GM19468 (cell line): Measurements from ENCODE around the gene GGT5.
"Not testable (repeated sequence)": the region's sequence is repeated elsewhere in the genome, so short reads cannot be mapped to it uniquely, and the experiment has no call there.

Experiments
- ATAC-seq: cut with Tn5 transposase; IDR thresholded peaks from one replicate; pipeline ENCODE4 v1.9.1; 2021; ENCODE audit warnings: mild to moderate bottlenecking, moderate library complexity, moderate number of reproducible peaks; ENCODE audit not compliant: unreplicated experiment; ENCODE audit errors: extremely low read depth

The GGT5 gene, protein sequence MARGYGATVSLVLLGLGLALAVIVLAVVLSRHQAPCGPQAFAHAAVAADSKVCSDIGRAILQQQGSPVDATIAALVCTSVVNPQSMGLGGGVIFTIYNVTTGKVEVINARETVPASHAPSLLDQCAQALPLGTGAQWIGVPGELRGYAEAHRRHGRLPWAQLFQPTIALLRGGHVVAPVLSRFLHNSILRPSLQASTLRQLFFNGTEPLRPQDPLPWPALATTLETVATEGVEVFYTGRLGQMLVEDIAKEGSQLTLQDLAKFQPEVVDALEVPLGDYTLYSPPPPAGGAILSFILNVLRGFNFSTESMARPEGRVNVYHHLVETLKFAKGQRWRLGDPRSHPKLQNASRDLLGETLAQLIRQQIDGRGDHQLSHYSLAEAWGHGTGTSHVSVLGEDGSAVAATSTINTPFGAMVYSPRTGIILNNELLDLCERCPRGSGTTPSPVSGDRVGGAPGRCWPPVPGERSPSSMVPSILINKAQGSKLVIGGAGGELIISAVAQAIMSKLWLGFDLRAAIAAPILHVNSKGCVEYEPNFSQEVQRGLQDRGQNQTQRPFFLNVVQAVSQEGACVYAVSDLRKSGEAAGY

GRCh38 chr22:24245030-24245431 lies at the start of gene GGT5:
Gene GGT5, minus strand, starts transcription at chr22:24245082. Its CDS starts 357 bp downstream, at chr22:24244725.
- ATAC-seq, result not testable (repeated sequence)

DNA sequence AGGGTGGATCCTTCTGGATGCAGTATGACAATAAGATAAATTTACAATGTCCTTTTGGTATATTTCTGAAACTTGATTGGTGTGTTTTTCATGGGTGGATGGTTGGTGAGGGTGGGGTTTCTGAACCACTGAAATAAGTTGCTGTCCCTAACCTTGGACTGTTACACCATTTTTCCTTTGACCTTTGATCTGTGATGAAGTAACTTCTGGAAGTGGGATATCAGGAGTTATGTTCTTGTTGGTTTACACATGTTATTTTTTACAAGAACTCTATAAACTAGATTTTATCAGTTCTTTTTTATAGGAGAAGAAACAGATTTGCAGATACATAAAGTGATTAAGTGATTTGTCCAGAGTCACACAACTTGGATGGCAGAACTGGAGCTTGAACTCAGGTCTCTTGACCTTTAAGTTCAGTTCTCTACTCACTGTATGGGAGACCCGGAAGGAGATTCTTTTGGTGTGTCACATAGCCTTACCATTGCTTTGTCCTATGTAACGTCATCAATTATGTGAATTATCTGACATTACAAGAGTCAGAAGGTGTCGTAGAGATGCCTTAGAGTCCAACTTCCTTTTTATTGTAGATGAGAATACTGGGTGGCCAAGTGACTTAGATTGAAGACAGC lies 47.4 kb upstream of the GGT5 start:
- not testable (repeated sequence) for ATAC-seq

DNA sequence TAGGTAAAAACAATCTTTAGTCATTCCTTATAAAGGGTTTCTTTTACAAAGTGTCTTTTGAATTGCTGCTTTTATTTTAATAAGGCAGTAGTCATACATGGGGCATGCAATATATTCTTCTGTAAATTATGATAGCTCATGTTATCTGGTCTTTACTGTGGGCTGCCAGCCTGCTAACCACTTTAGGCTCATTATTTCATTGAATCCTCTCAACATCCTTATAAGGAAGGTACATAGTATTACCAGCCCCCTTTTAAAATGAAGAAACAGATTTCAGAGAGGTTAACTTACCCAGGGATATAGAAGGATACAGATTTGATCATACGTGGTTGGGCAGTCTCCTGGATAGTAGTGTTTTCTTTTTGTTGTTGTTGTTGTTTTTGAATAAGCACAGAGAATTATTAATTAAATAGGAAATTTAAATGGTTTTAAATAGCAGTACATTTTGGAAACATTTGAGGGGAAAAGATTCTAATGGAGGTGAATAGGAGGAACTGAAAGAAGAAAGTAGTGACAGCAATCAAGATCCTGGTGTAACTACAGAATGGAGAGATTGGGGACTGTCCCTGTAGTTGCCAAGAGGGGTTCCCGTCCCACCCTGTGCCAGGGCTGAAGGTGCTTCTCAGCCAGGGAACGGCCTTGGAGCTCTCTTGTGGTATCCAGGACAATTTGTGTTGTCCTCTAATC lies 46.8 kb upstream of the GGT5 start:
- ATAC-seq, result no peak

- ATAC-seq, result no peak
Measured at GRCh38 chr22:24290459-24290858, 45.6 kb upstream of the GGT5 start.

GRCh38 chr22:24289741-24290163 lies 44.9 kb upstream of the GGT5 start:
- ATAC-seq, result no peak

GRCh38 chr22:24289114-24289513 lies 44.2 kb upstream of the GGT5 start:
- ATAC-seq, result no peak

DNA sequence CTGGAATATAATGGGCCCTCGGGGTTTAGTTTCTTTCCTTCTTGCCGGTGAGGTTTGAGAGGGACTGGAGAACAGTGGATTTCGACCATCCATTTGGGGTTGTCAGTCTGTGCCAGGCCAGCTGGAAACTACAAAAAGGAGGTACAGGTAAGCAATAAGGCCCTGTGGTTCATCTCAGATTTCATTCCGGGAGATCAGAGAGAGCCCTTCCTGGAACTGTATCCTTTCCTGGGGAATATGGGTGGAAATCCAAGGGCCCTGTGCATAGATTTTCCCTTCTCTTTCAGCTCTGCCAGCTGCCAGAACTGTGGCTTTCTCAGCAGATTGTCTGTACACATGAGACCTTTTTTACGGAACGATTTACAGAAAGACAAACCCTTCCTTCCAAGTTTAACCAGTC lies 42.9 kb upstream of the GGT5 start:
- ATAC-seq, result not testable (repeated sequence)

GRCh38 chr22:24287212-24287611 lies 42.3 kb upstream of the GGT5 start:
- not testable (repeated sequence) for ATAC-seq

DNA sequence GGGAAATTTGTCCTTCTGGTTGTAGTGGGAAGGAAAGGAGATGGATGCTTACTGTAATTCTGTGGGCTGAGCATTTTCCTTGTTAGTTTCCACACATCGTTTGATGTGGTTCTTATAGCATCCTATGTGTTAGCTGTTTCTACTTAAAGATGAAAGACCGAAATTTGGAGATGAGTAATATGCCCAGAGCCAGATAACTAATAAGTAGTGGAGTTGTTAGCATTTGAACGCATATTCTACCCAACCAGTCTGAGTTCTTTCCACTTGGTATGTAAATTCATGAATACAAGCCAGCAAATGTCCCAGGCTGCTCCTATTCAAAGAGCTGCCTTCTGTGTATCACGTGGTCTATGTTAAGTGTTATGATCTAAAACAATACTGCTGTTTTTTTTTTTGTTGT lies 40.4 kb upstream of the GGT5 start:
- no peak for ATAC-seq

DNA sequence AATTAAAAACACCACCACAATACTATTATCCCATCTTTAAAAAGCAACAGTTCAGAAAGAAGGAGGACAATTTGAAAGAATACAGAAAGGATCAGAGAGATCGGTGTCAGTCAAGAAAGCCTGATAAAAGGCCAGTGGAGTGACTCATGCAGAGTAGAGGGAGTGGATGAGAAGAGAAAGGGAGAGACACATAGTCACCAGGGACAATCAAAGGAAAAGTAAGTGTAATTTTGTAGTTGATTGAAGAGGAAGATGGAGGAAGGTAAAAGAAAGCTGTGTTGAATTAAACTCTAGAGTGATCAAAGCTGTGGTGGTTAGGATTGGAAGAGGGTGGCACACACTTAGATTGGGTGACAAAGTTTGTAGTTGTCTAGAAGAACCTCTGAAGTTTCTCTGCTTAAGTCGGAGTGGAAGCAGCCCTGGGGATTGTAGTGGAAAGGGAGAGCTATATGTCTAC lies 39.9 kb upstream of the GGT5 start:
- no peak for ATAC-seq

DNA sequence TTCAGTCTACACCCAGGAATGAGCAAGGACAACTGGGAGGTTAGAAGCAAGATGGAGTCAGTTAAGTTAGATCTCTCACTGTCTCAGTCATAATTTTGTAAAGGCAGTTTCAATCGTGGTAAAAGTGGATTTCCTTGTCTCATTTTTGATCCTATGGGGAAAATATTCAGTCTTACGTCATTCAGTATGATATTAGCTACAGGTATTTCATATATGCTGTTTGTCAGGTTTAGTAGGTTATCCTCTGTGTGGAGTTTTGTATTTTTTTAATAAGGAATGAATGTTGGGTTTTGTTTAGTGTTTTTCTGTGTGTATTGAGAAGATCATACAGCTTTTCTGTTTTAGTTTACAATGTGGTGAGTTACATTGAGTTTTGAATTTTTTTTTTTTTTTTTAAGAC lies 37.5 kb upstream of the GGT5 start:
- no peak for ATAC-seq

- ATAC-seq, result not testable (repeated sequence)
Measured at GRCh38 chr22:24280363-24280762, 35.5 kb upstream of the GGT5 start.

GRCh38 chr22:24274696-24275405 lies 30.0 kb upstream of the GGT5 start:
- not testable (repeated sequence) for ATAC-seq

- ATAC-seq, result not testable (repeated sequence)
Measured at GRCh38 chr22:24273906-24274305, 29.0 kb upstream of the GGT5 start.

DNA sequence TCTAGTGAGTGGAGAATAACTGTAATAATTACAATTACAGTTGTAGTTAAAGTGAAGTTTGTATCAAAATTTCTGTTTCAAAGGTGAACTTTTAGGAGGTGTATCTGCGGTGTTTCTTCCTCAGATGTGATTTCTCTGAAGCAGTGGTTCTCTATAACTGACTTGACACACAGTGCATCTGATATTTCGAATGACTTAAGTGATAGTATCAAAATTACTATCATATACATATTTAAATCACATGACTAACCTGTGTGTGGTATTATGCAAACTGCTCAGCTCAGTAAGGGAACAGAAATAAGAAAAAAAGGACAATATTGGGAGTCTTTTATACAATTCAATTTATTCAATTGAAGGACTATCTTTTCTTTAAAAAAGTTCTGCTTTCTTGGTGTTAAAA lies 28.1 kb upstream of the GGT5 start:
- ATAC-seq, result not testable (repeated sequence)

DNA sequence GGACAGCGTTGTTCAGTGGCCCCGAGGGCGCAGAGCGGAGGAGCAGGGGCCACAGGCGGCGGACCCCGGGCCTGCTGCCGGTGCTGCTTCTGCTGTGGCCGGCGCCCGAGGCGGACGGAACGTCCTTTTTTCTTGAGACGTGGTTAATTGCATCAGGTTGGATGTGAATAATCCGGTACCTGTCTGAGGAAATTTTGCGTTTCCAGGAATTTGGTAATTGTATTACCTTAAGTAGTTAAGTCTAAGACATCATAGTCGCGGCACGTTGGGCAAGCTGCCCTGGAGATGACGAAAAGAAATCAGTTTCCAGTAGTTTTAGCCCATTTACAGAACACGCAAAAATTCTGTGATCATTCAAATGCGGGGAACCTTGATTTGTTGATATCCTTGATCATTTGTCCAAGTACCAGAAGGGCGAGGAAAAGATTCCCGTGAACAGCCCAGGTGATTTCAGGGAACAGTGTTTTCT lies 26.5 kb upstream of the GGT5 start:
- ATAC-seq, result no peak

DNA sequence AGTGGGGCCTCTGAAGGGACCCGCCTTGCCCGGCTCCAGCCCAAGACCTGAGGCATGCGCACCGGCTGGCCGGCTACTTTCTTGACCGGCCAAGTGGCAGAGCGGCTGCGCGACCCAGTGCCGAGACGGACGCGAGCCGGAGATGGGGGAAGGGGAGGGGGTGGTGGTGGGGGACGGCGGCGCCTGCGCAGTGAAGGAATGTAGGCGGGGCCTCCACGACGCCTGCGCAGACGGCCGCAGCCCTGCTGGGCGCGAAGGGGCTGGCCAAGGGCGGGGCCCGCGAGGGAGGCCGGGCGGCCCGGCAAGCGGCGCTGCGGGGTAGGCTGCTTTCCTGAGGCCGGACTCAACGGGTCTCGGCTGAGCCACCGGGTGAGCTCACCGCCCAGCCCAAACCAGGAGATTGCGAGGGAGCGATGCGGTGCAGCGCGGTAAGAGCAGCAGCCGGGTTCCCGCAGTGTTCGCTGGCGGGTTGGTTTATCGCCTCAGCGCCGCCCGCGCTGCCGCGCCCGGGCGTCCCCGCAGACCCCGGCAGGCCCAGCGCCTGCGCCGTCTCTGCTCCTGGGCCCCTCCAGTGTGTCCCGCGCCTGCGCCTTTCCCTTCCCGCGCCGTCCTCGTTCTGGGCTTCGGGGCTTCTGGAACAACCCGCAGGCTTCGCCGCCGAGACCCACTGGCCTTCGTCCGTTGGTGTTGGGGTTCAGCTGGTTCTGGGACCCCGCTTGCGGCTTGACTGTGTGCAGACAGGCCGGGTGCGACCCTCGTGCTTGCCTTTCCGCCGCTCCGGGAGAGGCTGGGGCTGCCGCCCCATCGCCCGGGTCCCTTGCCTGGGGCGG lies 25.9 kb upstream of the GGT5 start, which contains the start of gene SPECC1L:
TSS of gene SPECC1L (plus strand) at position 276 of the 830 bp plus-strand sequence. CDS start 31,401 bp downstream, outside the sequence.
- ATAC-seq, result peak; percentile 86

DNA sequence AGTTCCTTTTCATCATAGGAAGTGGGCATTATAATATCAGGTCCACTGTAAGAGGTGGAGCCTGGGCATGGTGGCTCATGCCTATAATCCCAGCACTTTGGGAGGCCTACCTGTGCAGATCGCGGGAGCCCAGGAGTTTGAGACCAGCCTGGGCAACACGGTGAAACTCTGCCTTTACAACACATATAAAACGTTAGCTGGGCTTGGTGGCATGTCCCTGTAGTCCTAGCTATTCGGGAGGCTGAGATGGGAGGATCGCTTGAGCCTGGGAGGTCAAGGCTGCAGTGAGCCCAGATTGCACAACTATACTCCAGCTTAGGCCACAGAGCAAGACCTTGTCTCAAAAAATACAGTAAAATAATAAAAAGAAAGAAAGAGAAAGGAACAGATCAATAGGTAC lies 21.6 kb upstream of the GGT5 start:
- ATAC-seq, result not testable (repeated sequence)

- ATAC-seq, result no peak
Measured at GRCh38 chr22:24265734-24266133, 20.9 kb upstream of the GGT5 start.
